ENCODE data around the gene ATG7.

DNA sequence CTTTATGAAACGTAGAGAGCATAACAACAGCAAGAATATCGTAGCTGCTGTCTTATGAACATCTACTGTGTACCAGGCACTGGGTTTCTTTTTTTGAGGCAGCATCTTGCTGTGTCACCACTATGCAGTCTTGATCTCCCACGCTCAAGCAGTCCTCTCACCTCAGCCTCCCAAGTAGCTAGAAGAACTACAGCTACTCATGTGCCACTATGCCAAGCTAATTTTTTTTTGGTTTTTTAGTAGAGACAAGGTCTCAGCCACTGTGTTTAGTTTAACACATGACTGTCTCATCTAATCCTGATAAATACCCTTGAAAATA is 241.6 kb downstream of the ATG7 start:
- TF ChIP-seq CTCF (IDR thresholded peaks at IDR 0.05) (no peak), POLR2A (IDR thresholded peaks at IDR 0.05) (no peak)
